NCI-H345 treated with DMSO at 0.1 percent for 48 hours (cell line): Measurements from ENCODE around the gene ALK.
"Not testable (repeated sequence)": the region's sequence is repeated elsewhere in the genome, so short reads cannot be mapped to it uniquely, and the experiment has no call there.

ENCODE experiments used
- DNase-seq: peaks from one replicate; lab custom pipeline; 2025; ENCODE audit not compliant: unreplicated experiment; lab: John Stamatoyannopoulos, UW

ALK gene

DNA sequence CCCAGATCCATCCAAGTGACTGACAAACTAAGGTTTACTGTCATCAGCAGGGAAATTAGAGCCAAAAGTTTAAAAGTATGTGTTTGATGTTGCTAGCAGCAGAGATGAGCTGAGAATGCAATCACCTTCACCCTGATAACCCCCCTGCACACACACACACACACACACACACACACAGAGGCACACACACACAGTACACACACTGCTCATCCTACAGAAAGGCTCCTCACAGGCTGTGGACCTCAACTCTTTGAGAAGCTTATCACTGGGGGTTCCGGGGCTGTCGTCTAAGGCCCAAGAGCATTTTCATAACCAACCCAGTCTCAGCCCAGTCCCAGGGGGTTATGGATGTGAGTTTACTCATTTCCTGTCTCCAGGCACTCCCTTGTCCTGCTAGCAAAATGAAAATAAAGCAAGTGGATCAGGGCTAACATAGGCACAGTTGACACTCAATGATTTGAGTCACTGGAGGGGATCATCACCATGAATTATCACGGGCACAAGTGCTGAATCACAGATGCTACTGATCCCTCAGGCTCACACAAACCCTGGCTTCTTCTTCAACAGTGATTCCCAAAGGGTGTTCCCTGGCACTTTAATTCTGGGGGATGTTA lies 76.6 kb downstream of the ALK start:
- DNase-seq: no peak

GRCh38 chr2:29841386-29842004 lies 79.9 kb downstream of the ALK start:
- DNase-seq: peak; percentile 56

GRCh38 chr2:29839306-29839705 lies 82.1 kb downstream of the ALK start:
- DNase-seq: no peak

DNA sequence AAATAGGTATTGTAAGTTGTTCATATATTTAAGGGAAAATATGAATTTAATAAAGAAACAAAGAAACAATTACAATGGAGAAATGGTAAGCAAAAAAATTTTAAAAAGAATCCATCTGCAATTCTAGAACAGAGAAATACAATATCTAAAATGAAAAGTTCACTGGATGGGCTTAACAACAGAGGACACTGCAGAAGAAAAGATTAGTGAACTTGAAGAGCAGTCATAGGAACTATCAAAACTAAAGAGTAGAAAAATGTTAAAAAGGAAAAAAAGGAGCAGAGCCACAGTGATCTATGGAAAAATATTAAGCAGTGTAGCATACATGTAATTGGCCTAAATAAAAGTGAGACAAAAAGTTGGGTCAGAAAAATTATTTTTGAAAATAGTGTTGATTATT lies 83.5 kb downstream of the ALK start:
- no peak for DNase-seq

GRCh38 chr2:29834624-29835023 lies 86.8 kb downstream of the ALK start:
- DNase-seq: no peak

GRCh38 chr2:29834036-29834540 lies 87.3 kb downstream of the ALK start:
- DNase-seq: no peak

- no peak for DNase-seq
Observed at GRCh38 chr2:29831560-29831959, 89.8 kb downstream of the ALK start.

DNA sequence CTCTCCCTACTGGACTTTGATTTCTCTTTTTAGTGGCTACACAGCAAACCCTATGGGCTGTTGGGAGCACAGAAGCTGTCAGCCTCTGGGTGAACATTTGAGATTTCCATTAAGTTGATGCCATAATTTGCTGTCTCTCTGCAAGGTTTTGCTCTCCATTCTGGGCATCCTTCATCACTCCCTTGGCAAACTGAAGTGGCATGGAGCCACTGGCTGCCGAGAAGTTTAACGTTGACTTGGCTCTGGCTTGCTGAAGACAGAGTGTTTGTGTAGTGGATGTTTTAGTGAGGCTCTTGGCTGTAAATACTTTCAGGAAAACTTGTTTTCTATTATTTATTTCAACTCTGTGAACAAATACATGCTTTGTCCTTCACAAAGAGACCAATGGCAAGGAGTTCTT lies 91.5 kb downstream of the ALK start:
- no peak for DNase-seq

- not testable (repeated sequence) for DNase-seq
Observed at GRCh38 chr2:29824145-29824544, 97.2 kb downstream of the ALK start.

- DNase-seq: no peak
Observed at GRCh38 chr2:29821591-29821990, 99.8 kb downstream of the ALK start.

GRCh38 chr2:29819570-29819969 lies 101.8 kb downstream of the ALK start:
- no peak for DNase-seq

- no peak for DNase-seq
Observed at GRCh38 chr2:29817801-29818680, 103.3 kb downstream of the ALK start.

DNA sequence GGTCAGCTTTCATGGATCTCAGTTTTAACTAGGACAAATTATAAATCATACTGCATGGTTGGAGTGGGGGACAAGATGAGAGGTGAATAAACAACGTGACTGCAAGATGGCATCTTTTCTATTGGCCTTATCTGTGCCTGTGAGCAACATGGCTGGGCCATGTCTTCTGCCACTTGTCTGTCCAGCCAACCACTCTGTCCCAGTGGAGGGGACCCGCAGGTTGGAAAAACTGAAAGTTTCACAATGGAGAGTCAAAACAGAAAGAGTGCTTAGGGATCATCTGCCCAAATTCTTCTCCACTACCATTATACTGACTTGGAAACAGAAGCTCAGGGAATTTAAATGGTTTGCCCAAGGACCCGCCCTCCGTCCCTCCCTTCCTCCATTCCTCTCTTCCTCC lies 104.1 kb downstream of the ALK start:
- DNase-seq: no peak

- no peak for DNase-seq
Observed at GRCh38 chr2:29816651-29817050, 104.7 kb downstream of the ALK start.

DNA sequence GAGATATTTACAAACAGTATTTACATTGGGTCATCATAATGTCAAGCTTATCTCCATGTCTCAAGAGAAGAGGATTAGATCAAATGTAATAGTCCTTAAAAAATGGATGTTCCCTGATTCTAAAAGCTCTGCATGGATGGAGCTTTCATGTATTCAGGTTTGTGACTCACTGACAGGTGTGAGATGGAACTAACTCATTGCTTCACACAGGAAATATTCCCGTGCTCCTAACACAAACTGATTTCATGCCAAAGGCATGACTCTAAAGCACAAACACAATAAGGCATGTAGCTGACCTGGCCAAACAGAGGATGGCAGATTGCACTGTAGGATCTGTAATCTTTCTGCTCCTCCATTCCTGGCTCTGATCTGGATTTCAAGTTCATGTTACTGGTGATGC lies 110.0 kb downstream of the ALK start:
- DNase-seq: no peak

GRCh38 chr2:29810956-29811355 lies 110.4 kb downstream of the ALK start:
- DNase-seq: no peak

- no peak for DNase-seq
Observed at GRCh38 chr2:29808321-29808720, 113.1 kb downstream of the ALK start.

DNA sequence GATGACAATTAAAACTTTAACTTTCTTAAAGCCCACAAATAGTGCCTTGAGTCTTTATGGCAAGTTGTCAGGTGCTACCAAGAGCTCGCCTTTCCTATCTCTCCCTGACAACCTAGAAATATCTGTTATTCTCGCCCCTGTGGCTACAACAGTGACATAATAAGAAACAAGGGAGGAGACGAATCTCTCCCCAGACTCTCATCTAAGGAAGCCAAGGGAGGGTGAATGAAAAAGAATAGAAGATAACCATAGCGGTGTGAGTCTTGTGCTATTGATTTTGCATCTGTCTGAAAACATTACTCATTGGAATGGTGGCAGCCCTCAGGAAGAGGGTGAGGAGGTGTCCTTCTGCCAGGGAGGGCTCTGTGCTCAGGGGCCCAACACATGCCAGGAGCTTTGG lies 114.3 kb downstream of the ALK start:
- DNase-seq: no peak

DNA sequence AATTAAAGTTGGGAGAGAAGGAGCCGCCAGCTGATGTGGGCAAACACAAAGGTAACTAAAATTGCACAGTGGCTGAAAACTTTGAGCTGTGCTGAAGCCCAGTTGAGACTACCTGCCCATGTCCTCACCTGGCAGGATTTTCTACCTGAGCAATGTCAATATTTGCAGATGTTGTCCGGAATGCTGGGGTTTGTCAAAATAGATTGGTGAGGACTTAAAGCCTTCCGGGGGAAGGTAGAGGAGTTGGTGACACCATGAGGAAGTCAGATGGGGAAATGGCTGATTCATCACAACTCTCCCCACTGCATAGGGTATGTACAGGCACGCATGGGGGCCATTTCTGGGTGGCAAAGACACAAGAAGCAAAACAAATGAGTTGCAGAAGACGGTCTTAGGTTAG lies 114.9 kb downstream of the ALK start:
- no peak for DNase-seq

GRCh38 chr2:29804671-29805070 lies 116.7 kb downstream of the ALK start:
- no peak for DNase-seq

DNA sequence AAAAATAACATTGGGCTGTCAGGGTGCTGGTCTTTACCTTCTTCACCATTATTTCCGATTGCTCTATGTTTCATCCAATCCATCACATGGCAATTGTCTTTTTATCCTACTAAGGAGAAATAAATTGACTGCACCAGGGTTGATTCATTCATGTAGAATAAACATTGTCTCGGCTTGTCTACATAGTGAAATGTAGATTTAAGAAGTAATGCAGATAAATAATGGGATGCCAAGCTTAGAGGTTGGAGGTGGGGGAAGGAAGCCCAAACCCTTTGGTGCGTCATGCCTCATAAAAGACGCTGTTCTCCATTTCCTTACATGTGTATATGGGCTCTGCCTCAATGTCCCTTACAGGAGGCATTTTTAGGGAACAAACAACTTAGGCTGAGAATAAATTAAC lies 117.8 kb downstream of the ALK start:
- no peak for DNase-seq

DNA sequence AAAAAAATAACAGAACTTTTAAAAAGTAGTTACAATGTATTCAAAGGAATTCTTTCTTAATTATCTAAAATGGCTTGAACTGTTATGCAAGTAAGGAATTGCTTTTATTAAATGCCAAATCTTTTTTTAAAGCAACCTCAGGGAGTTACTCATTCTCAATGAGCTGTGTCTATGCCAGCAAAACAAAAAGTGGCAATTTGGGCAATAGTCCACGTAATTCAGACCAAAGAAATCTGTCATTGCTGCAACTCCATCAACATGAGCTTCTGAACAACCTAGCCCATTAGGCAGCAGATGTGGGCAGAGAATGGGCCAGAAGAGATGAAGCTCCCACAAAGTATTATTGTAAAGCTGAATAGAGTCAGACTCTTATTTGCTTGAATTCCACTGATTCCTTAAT lies 118.4 kb downstream of the ALK start:
- no peak for DNase-seq
